ENCODE data around the gene TGM2.

TGM2 gene

DNA sequence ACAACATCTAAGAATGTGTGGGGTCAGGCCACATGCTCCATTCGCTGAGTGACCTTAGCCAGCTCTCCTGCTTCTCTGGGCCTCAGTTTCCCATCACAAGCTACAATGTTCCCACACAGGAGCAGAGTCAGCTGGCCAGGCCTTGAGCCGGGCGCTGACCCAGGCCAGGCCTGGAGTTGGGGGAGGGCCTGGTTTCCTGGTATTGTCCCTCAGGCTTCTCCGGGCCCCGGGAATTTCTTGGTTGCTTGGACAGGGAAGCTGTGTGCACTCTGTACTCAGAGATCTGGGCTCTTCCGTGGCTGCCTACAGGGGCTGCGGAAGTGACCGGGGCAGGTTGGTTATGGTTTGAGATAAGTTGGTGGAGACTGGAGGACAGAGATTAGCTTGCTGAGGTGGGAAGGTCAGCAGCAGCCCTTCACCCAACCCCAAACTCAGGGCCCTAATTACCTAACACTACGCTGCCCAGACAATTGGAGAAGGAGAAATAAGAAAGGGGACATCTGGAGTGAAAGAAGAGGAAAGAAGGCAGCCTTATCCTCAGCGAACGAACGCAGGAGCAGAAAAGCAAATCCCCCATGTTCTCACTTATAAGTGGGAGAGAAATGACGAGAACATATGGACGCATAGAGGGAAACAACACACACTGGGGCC, 6.2 kb downstream of the TGM2 start:
- Histone ChIP-seq H2AFZ (ENCODE audit: low read depth, low read length) (no peak overlapping the region), H3K27ac (ENCODE audit: low read length) (no peak overlapping the region), H3K4me2 (ENCODE audit: low read length) (no peak overlapping the region)

DNA sequence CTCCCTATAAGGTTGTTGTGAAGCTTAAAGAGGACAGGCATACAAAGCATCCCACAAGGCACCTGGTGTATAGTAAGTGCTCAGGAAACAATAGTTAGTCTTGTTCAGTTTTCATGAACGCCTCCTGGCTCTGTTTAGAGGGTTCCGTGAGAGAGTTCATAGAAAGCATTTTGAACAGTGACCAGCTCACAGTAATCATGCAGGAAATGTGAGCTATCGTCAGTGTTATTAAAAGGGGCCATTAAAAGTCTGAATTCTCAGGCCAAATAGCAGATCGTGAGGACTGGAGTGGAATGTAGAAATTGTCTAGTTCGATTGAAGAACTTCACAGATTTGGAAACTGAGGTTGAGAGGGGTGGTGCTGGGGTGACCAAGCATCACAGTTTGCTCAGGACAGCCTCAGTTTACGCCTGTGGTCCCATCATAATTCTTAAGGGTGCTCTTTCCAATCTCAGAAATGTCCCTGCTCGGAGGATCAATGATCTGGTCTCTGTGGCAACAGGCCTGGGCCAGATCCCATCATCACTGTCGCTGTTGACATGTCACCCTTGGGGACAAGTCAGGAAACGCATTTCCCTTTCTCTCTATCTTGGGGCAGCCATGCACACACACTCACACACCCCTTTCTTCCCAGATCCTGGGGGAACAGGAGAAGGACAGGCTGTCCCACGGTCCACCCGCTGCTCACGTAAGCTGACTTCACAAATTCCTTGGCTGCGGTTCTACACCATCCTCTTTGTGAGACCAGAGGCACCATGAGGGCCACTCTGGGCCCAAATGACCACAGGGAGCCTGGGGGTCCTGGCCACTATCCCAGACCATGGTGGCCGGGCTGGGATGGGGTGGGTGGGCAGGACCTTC, 7.2 kb downstream of the TGM2 start:
- Histone ChIP-seq H3K9me3 (ENCODE audit: insufficient read depth, low read length) (no peaks in the 10 kb centered on the region), H3K4me3 (ENCODE audit: low read length) (no peak overlapping the region), H3K27me3 (ENCODE audit: low read depth, low read length) (no peaks in the 10 kb centered on the region), H3K4me1 (ENCODE audit: low read length) (peaks cover 25% of the 10 kb centered on the region), H2AFZ (ENCODE audit: low read depth, low read length) (no peak overlapping the region), H3K36me3 (replicated peaks; ENCODE audit: low read depth, low read length) (peaks cover 60% of the 10 kb centered on the region), H4K20me1 (ENCODE audit: insufficient read depth, low read length) (no peaks in the 10 kb centered on the region), H3K4me2 (ENCODE audit: low read length) (no peak overlapping the region), H3K79me2 (ENCODE audit: low read length) (no peaks in the 10 kb centered on the region), H3K9ac (ENCODE audit: low read length) (no peak overlapping the region), H3K27ac (ENCODE audit: low read length) (no peak overlapping the region)
- TF ChIP-seq EZH2phosphoT487 (IDR thresholded peaks at IDR 0.05; ENCODE audit: low read depth) = no peak
- TF ChIP-seq, protein P1, sequence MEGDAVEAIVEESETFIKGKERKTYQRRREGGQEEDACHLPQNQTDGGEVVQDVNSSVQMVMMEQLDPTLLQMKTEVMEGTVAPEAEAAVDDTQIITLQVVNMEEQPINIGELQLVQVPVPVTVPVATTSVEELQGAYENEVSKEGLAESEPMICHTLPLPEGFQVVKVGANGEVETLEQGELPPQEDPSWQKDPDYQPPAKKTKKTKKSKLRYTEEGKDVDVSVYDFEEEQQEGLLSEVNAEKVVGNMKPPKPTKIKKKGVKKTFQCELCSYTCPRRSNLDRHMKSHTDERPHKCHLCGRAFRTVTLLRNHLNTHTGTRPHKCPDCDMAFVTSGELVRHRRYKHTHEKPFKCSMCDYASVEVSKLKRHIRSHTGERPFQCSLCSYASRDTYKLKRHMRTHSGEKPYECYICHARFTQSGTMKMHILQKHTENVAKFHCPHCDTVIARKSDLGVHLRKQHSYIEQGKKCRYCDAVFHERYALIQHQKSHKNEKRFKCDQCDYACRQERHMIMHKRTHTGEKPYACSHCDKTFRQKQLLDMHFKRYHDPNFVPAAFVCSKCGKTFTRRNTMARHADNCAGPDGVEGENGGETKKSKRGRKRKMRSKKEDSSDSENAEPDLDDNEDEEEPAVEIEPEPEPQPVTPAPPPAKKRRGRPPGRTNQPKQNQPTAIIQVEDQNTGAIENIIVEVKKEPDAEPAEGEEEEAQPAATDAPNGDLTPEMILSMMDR (IDR thresholded peaks at IDR 0.05; ENCODE audit: low read depth, low read length) = no peak

More for the DNA sequence above, 6.2 kb downstream of the TGM2 start:
- Histone ChIP-seq H3K4me3 (ENCODE audit: low read length) (no peak overlapping the region), H3K9me3 (ENCODE audit: insufficient read depth, low read length) (no peaks in the 10 kb centered on the region), H3K9ac (ENCODE audit: low read length) (no peak overlapping the region), H3K4me1 (ENCODE audit: low read length) (peaks cover 20% of the 10 kb centered on the region), H3K27me3 (ENCODE audit: low read depth, low read length) (no peaks in the 10 kb centered on the region), H3K79me2 (ENCODE audit: low read length) (peaks cover 4% of the 10 kb centered on the region; the same call in 1 of the 2 replicates), H3K36me3 (replicated peaks; ENCODE audit: low read depth, low read length) (peaks cover 53% of the 10 kb centered on the region), H4K20me1 (ENCODE audit: insufficient read depth, low read length) (no peaks in the 10 kb centered on the region)
- TF ChIP-seq, protein P1 (IDR thresholded peaks at IDR 0.05; ENCODE audit: low read depth, low read length) = no peak
- no peak for TF ChIP-seq EZH2phosphoT487 (IDR thresholded peaks at IDR 0.05; ENCODE audit: low read depth)

DNA sequence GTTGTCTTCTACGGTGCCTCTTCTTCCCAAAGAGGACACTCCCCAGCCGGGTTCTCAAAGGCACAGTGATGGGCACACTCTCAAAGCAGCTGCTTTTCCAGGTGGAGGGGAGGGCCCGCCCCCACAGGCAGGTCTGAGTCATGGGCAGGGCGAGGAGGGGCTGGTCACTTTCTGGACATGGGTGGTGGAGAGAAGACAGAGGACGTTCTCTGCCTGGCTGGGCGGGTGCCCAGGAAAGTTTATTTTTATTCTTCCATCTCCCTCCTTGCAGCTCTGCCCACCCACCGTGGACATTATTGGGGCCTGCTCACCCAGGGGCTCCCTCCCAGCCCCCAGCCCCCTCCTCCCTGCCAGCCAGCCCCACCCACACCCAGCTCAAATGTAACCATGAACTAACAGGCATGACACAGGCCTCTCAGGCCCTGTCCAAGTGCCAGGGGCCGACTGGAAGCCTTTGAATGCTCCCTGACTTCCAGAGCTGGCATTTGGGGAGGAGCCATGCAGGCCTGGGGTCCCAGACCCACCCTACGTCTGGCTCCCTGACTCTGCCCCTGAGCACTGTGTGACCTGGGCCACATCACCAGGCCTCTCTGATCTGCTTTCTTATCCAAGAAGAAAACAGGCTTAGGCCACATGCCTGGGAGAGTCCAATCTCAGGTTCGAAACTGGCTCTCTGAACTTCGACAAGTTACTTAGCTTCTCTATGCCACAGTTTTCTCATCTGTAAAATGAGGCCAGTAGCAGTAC, 8.0 kb downstream of the TGM2 start:
- TF ChIP-seq EZH2phosphoT487 (IDR thresholded peaks at IDR 0.05; ENCODE audit: low read depth) = no peak
- TF ChIP-seq, protein P1 (IDR thresholded peaks at IDR 0.05; ENCODE audit: low read depth, low read length) = no peak
- Histone ChIP-seq H3K4me2 (ENCODE audit: low read length) (no peak overlapping the region), H4K20me1 (ENCODE audit: insufficient read depth, low read length) (no peaks in the 10 kb centered on the region), H2AFZ (ENCODE audit: low read depth, low read length) (no peak overlapping the region), H3K9me3 (ENCODE audit: insufficient read depth, low read length) (no peaks in the 10 kb centered on the region), H3K4me3 (ENCODE audit: low read length) (no peak overlapping the region), H3K4me1 (ENCODE audit: low read length) (peaks cover 33% of the 10 kb centered on the region), H3K9ac (ENCODE audit: low read length) (no peak overlapping the region), H3K27ac (ENCODE audit: low read length) (no peak overlapping the region), H3K79me2 (ENCODE audit: low read length) (no peaks in the 10 kb centered on the region), H3K27me3 (ENCODE audit: low read depth, low read length) (no peaks in the 10 kb centered on the region), H3K36me3 (replicated peaks; ENCODE audit: low read depth, low read length) (peaks cover 64% of the 10 kb centered on the region)

DNA sequence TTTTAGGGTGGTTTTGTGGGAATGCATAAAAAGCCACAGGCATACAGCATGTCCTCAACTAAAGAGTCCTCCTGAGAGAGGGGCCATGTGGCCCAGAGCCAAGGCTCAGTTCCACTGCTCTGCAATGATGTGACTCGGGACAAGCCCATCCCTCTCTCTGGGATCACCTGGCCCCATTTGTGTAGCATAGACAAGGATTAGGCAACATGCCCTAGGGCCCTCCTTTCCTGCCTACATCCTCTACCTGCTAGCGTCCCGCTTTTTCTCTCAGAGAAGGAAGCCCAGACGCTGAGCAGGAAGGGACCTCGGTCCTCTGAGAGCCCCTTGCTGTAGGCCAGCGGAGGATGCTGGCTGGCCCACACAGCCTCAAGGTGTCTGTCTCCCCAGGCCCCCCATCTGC, 8.8 kb downstream of the TGM2 start:
- H4K20me1 ChIP-seq (ENCODE audit: insufficient read depth, low read length) = no peaks in the 10 kb centered on the region
- peaks cover 41% of the 10 kb centered on the region for H3K4me1 ChIP-seq (ENCODE audit: low read length)
- no peak overlapping the region for H3K9ac ChIP-seq (ENCODE audit: low read length)
- peaks cover 66% of the 10 kb centered on the region for H3K36me3 ChIP-seq (replicated peaks; ENCODE audit: low read depth, low read length)
- no peaks in the 10 kb centered on the region for H3K9me3 ChIP-seq (ENCODE audit: insufficient read depth, low read length)
- no peak overlapping the region for H3K4me3 ChIP-seq (ENCODE audit: low read length)
- H3K79me2 ChIP-seq (ENCODE audit: low read length) = no peaks in the 10 kb centered on the region
- no peak overlapping the region for H2AFZ ChIP-seq (ENCODE audit: low read depth, low read length)
- H3K27me3 ChIP-seq (ENCODE audit: low read depth, low read length) = no peaks in the 10 kb centered on the region
- TF ChIP-seq, protein P1 (IDR thresholded peaks at IDR 0.05; ENCODE audit: low read depth, low read length) = no peak
- TF ChIP-seq EZH2phosphoT487 (IDR thresholded peaks at IDR 0.05; ENCODE audit: low read depth) = no peak
- H3K4me2 ChIP-seq (ENCODE audit: low read length) = no peak overlapping the region
- no peak overlapping the region for H3K27ac ChIP-seq (ENCODE audit: low read length)
